K562 (cell line): ENCODE data around the gene PSMA7. TPM values are rescaled to one million over a fixed set of nuclear protein-coding genes. Genes with fewer than 3 reads are reported as not detected.

Source experiments
- CUX1 ChIP-seq: fragments of 200-800 bp; sonication (Bioruptor generic); IDR thresholded peaks from 2 replicates; pipeline ENCODE4 v1.6.1; 2016; ENCODE audit warnings: missing genetic modification characterization, missing compliant biosample characterization
- NR2C1 ChIP-seq, 2 experiments: fragments of 450-650 bp; IDR thresholded peaks; 2 replicates each; pipeline ENCODE4 v1.6.1; 2017; ENCODE audit warnings: mild to moderate bottlenecking in 2 of 2, antibody characterized with exemption in 1 of 2, inconsistent platforms in 1 of 2, missing compliant biosample characterization in 1 of 2, missing genetic modification characterization in 1 of 2
- NR2F6 ChIP-seq: fragments of 450-650 bp; formaldehyde crosslinking; IDR thresholded peaks from 2 replicates; pipeline ENCODE4 v1.4.0; 2020; ENCODE audit warnings: mild to moderate bottlenecking
- POLR2A ChIP-seq: fragments of 450-650 bp; conservative IDR thresholded peaks from 2 replicates; pipeline ENCODE4 v1.6.1; 2016
- RAD21 ChIP-seq, 2 experiments: fragments of 250-450 bp in 1 of 2; fragments of 450-650 bp in 1 of 2; sonication (Bioruptor Pico) in 1 of 2; formaldehyde crosslinking in 1 of 2; IDR thresholded peaks in 1 of 2; conservative IDR thresholded peaks in 1 of 2; 2 replicates each; pipeline versions ENCODE4 v1.4.0 to v1.8.0; 2020 to 2022; ENCODE audit warnings: mild to moderate bottlenecking in 2 of 2, moderate library complexity in 1 of 2
- REST ChIP-seq, 2 experiments: fragments of 450-650 bp; formaldehyde crosslinking in 1 of 2; IDR thresholded peaks; 2 replicates each; pipeline versions ENCODE4 v1.4.0 to v1.6.1; 2014 to 2020; ENCODE audit warnings: mild to moderate bottlenecking in 2 of 2, borderline replicate concordance in 1 of 2, low read depth in 1 of 2
- SUPT5H ChIP-seq: fragments of 450-650 bp; IDR thresholded peaks from 2 replicates; pipeline ENCODE4 v1.6.1; 2016
- polyA plus RNA-seq, 8 experiments: library from polyadenylated mRNA; depleted of rRNA in 4 of 8; stranded (reverse) in 5 of 8; unstranded in 3 of 8; fragments of >200 nt; fragmentation: Nextera tagmentation in 2 of 8; fragmentation: Illumina TruSeq in 1 of 8; extraction: Ambion mirVana in 2 of 8; extraction: Trizol in 1 of 8; gene quantifications; 2 replicates each; pipeline versions ENCODE4 v1.2.1 to v1.2.3, GENCODE V29; 2011 to 2014; ENCODE audit warnings: inconsistent platforms in 1 of 8, missing spikeins in 1 of 8
- total RNA-seq, 7 experiments: library from RNA; depleted of rRNA in 6 of 7; stranded (reverse); fragments of >200 nt in 6 of 7; fragmentation: Illumina TruSeq in 2 of 7; extraction: Trizol in 2 of 7; gene quantifications; 2 replicates each; pipeline versions ENCODE4 v1.2.1 to v1.2.3, GENCODE V29; 2011 to 2021; ENCODE audit warnings: low replicate concordance in 1 of 7
- TF ChIP-seq, protein P1 (sequence below): fragments of 450-650 bp; formaldehyde crosslinking; IDR thresholded peaks from 2 replicates; pipeline ENCODE4 v1.4.0; 2020; ENCODE audit warnings: mild to moderate bottlenecking, moderate library complexity

Gene PSMA7
- total and polyA plus RNA-seq, 9 of the 15 experiments (the other 6 are each of a cell fraction or from before 2014, with no cell fraction given) = 257 to 510 (median 393) TPM

DNA sequence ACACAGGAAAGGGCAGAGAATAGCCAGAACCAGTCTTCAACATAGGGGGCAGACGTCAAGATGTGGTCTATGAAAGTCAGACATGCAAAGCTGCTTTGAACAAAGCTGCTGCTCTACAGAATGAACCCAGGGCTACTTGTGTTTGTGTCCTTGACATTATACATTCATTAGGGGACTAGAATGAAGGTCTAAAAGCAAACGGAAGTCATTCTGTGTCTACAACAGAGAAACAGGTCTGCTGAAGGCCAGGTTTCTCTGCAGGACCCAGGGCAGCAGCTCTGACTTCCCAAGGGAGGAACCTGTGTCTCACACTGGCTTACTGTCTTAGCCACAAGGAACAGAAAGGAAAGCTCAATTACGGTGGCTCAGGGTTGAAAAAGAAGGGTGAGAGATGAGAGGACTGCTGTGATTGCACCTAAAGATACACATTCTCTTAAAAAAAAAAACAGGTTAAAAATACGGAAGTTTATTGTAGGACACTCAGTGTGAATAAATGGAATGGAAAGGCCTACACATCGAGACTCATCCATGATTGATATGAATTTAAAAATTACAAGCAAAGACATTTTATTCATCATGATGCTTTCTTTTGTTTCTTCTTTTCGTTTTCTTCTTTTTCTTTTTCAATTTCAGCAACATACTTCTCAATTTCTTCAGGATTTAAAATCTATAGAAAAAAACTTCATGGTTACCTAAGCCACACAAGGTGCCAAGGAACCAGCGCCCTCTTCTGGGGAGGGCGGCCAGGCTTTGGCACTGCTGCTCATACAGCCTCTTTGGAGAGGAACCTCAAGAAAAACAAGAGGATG is 6.7 kb downstream of the PSMA7 start (continued):
- TF ChIP-seq REST (IDR thresholded peaks at IDR 0.05; ENCODE audit: borderline replicate concordance) = peak; percentile 67
- no peak for TF ChIP-seq REST (CRISPR knock-in tag; IDR thresholded peaks at IDR 0.05; ENCODE audit: low read depth)
- peak; percentile 45 for TF ChIP-seq SUPT5H
- TF ChIP-seq CUX1 (CRISPR knock-in tag) = no peak
- TF ChIP-seq NR2F6 (CRISPR knock-in tag) = no peak
- no peak for TF ChIP-seq NR2C1 (IDR thresholded peaks at IDR 0.05)
- no peak for TF ChIP-seq NR2C1 (tag; IDR thresholded peaks at IDR 0.05)
- TF ChIP-seq POLR2A = peak; percentile 62; the same call in 1 of the 2 replicates
- TF ChIP-seq RAD21 (CRISPR knock-in tag; conservative IDR thresholded peaks at IDR 0.05 in 1 of 2, IDR thresholded peaks at IDR 0.05 in 1 of 2) = peak; percentile 61 to 74
- TF ChIP-seq, protein P1, sequence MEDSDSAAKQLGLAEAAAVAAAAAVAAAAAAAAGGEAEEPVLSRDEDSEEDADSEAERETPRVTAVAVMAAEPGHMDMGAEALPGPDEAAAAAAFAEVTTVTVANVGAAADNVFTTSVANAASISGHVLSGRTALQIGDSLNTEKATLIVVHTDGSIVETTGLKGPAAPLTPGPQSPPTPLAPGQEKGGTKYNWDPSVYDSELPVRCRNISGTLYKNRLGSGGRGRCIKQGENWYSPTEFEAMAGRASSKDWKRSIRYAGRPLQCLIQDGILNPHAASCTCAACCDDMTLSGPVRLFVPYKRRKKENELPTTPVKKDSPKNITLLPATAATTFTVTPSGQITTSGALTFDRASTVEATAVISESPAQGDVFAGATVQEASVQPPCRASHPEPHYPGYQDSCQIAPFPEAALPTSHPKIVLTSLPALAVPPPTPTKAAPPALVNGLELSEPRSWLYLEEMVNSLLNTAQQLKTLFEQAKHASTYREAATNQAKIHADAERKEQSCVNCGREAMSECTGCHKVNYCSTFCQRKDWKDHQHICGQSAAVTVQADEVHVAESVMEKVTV (CRISPR knock-in tag) = peak; percentile 55
